LNCAP (cell line): ENCODE results near the gene COQ7.

Experiments used
- TF ChIP-seq, protein P1 (sequence below): fragments of 450-650 bp; IDR thresholded peaks from 2 replicates; pipeline ENCODE4 v1.5.1; 2017; ENCODE audit warnings: mild to moderate bottlenecking

The COQ7 gene

DNA sequence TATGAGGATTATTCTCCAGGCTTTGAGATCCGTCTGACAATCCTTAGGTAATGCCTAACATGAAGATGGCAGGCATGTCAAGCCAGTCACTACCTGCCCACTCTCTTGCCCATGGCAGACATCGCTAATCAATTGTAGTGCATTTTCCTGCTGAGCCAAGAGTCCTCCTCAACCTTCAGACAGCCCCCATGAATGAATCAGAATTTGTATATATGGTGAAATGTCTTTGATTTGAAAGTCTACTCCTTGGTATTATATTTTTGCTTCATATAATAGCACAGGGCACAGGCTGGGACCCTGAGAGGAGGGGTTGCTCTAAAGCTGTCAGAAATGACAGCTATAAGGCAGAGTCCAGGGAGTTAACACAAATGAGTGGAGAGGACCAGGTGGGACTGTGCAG is 27.0 kb upstream of the COQ7 start:
- TF ChIP-seq, protein P1, sequence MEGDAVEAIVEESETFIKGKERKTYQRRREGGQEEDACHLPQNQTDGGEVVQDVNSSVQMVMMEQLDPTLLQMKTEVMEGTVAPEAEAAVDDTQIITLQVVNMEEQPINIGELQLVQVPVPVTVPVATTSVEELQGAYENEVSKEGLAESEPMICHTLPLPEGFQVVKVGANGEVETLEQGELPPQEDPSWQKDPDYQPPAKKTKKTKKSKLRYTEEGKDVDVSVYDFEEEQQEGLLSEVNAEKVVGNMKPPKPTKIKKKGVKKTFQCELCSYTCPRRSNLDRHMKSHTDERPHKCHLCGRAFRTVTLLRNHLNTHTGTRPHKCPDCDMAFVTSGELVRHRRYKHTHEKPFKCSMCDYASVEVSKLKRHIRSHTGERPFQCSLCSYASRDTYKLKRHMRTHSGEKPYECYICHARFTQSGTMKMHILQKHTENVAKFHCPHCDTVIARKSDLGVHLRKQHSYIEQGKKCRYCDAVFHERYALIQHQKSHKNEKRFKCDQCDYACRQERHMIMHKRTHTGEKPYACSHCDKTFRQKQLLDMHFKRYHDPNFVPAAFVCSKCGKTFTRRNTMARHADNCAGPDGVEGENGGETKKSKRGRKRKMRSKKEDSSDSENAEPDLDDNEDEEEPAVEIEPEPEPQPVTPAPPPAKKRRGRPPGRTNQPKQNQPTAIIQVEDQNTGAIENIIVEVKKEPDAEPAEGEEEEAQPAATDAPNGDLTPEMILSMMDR, result no peak

DNA sequence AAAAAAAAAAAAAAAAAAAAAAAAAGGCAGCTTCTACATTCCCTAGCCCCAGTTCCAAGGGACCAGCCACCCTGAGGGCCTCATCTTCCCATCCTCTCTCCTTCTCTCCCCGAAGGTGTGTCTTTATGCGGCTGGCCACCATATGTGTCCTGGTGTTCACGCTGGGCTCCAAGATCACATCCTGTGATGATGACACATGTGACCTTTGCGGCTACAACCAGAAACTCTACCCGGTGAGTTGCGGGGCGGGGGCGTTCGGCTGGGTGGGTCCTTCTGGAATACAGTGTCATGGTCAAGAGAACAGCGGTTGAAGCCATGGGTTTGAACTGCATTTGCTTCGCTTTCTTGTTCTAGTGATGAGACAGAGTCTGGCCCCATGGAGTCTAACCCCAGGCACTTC is 22.6 kb upstream of the COQ7 start:
- TF ChIP-seq, protein P1, result no peak

DNA sequence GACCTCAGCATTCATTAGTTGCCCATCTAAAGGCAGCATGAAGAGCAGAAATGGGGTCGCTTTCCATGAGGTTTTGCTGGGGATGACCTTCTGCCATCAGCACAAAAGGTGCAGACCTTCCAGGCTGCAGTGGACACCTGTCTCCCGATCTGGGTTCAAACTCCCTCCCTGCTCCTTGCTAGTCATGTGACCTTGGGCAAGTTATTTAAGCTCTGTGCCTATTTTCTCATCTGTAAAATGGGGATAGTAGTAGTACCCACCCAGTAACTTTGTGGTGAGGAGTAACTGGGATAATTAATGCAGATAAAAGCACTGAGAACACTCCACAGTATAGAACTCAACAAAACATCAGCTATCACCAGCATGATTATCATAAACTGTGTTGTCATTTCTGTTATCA is 21.4 kb upstream of the COQ7 start:
- TF ChIP-seq, protein P1, result no peak

DNA sequence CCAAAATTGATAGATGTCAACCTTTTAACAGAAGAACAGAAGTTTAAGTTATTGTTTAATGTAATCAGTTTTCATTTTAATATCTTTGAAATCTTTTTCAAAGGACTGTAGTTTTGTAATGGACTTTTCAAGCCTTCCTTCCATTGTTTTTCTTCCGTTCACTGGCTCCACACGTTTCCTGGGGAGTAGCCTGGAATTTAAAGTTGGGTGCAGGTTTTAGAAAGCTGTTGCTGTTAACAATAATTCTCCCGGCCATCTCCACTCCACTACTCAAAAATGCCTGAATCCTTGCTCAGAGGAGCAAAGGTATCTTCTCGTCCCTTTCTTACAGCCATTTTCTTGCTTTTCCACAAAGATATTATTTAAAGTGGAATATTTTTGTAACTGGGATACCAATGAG is 4.7 kb upstream of the COQ7 start:
- TF ChIP-seq, protein P1, result no peak

DNA sequence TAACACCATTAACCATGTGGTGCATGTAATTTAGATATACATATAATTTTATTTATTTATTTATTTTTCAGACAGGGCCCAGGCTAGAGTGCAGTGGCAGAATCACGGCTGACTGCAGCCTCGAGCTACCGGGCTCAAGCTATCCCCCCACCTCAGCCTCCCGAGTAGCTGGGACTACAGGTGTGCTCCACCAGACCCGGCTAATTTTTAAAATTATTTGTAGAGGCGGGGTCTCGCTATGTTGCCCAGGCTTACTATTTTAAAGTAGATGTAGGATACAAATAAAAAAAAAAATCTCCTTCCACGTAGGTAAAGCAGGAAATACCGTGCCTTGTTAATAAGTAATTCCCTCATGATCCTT is 446 bp upstream of the COQ7 start:
- TF ChIP-seq, protein P1, result no peak

DNA sequence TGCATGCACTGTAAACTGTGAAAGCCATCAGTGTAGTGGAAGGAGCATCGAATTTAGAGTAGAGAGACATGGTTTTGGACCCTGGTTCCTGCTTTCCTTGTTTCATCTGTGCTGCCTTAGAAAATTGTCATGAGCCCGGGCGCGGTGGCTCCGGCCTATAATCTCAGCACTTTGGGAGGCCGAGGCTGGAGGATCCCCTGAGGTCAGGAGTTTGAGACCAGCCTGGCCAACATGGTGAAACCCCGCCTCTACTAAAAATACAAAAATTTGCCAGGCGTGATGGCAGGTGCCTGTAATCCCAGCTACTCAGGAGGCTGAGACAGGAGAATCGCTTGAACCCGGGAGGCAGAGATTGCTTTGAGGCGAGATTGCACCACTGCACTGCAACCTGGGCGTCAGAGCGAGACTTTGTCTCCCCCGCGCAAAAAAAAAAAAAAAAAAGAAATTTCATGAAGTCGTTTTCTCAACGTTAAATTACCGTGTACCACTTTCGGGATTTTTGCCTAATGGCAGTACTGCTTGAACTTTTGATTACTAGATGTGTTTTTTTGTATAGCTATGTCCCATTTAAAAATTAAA is 912 bp downstream of the COQ7 start:
- TF ChIP-seq, protein P1, result no peak

DNA sequence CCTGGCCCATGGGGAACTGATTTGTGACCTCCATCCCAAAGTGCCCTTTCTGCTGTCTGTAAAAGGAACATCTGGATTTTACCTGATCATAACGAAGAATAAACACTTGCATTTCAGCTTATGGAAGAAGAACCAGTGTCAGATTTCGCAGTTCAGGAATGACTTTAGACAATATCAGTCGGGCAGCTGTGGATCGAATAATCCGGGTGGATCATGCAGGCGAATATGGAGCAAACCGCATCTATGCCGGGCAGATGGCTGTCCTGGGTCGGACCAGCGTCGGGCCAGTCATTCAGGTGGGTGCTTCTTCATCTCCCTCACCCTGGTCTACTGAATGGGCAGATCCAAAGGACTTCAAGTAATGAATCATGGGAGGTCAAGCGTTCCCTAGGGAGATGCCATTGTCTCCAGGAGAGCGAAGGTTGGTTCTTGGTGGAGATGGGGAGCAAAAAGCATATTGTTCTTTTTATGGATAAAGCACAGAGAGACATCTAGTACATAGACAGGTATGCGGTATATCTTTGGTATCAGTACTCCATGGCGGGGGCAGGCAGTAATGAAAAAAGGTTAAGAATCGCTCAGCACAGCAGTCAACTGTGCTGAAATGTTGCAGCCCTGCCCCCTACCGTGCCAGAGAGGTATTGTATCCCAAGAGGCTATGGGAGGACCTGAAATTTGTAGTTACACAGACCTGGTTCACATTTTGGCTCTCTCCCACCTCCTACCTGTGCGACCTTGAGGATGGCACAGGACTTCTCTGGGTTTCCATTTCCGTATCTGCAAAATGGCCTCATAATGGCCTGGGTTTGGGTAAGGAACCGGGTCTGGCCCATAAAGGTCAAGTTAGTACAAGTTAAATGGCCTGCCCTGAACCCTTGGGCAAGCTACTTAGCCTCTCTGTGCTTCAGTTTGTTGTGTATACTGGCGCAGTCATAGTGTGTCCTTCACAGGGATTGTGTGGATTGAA is 4.7 kb downstream of the COQ7 start:
- TF ChIP-seq, protein P1, result peak; percentile 84
